RWPE2 (cell line): ENCODE measurements around the gene SLFN12L.

Experiments
- ATAC-seq: fragments of 200-7000 bp; cut with Tn5 transposase; 3 replicates; pipeline ENCODE4 v1.9.1; 2021; ENCODE audit warnings: low read depth
- DNase-seq: peaks from one replicate; pipeline ENCODE4 v3.0.0-alpha.2; 2020; ENCODE audit warnings: low spot score
- H3K27ac ChIP-seq: fragments of 450-650 bp; 2 replicates; pipeline ENCODE4 v1.5.1; 2017; ENCODE audit warnings: mild to moderate bottlenecking; ENCODE audit not compliant: poor library complexity, severe bottlenecking
- H3K27me3 ChIP-seq: fragments of 250-450 bp; sonication (Bioruptor Pico); 2 replicates; pipeline ENCODE4 v1.5.1; 2021; ENCODE audit warnings: mild to moderate bottlenecking, moderate library complexity; ENCODE audit not compliant: insufficient read depth, poor library complexity, severe bottlenecking
- H3K36me3 ChIP-seq: fragments of 250-450 bp; sonication (Bioruptor Pico); 2 replicates; pipeline ENCODE4 v1.5.1; 2020; ENCODE audit warnings: low read depth, mild to moderate bottlenecking, moderate library complexity
- H3K4me1 ChIP-seq: fragments of 250-450 bp; sonication (Bioruptor Pico); 2 replicates; pipeline ENCODE4 v1.5.1; 2021; ENCODE audit warnings: mild to moderate bottlenecking, moderate library complexity; ENCODE audit not compliant: insufficient read depth, poor library complexity, severe bottlenecking
- H3K4me3 ChIP-seq: fragments of 250-450 bp; sonication (Bioruptor Pico); 2 replicates; pipeline ENCODE4 v1.5.1; 2021; ENCODE audit warnings: mild to moderate bottlenecking, moderate library complexity; ENCODE audit not compliant: severe bottlenecking
- H3K9me3 ChIP-seq: fragments of 250-450 bp; sonication (Bioruptor Pico); 2 replicates; pipeline ENCODE4 v1.5.1; 2021; ENCODE audit warnings: mild to moderate bottlenecking, moderate library complexity; ENCODE audit not compliant: severe bottlenecking
- TF ChIP-seq, protein P1 (sequence below): fragments of 450-650 bp; IDR thresholded peaks from one replicate; pipeline ENCODE4 v1.5.1; 2017; ENCODE audit warnings: mild to moderate bottlenecking, moderate library complexity; ENCODE audit not compliant: poor library complexity, severe bottlenecking

SLFN12L gene

GRCh38 chr17:35555691-35556090 is 18.2 kb upstream of the SLFN12L start:
- DNase-seq, result no peak

GRCh38 chr17:35554668-35555067 is 17.2 kb upstream of the SLFN12L start:
- Histone ChIP-seq H3K4me1 (no peaks in the 10 kb centered on the region), H3K27me3 (no peaks in the 10 kb centered on the region), H3K9me3 (no peaks in the 10 kb centered on the region), H3K27ac (no peak overlapping the region), H3K36me3 (no peaks in the 10 kb centered on the region), H3K4me3 (no peak overlapping the region)
- TF ChIP-seq, protein P1, sequence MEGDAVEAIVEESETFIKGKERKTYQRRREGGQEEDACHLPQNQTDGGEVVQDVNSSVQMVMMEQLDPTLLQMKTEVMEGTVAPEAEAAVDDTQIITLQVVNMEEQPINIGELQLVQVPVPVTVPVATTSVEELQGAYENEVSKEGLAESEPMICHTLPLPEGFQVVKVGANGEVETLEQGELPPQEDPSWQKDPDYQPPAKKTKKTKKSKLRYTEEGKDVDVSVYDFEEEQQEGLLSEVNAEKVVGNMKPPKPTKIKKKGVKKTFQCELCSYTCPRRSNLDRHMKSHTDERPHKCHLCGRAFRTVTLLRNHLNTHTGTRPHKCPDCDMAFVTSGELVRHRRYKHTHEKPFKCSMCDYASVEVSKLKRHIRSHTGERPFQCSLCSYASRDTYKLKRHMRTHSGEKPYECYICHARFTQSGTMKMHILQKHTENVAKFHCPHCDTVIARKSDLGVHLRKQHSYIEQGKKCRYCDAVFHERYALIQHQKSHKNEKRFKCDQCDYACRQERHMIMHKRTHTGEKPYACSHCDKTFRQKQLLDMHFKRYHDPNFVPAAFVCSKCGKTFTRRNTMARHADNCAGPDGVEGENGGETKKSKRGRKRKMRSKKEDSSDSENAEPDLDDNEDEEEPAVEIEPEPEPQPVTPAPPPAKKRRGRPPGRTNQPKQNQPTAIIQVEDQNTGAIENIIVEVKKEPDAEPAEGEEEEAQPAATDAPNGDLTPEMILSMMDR, result no peak
- DNase-seq (no peak), ATAC-seq (no peak)

More at GRCh38 chr17:35555691-35556090, 18.2 kb upstream of the SLFN12L start:
- H3K4me3 ChIP-seq, result no peak overlapping the region
- H3K4me1 ChIP-seq, result no peaks in the 10 kb centered on the region
- no peaks in the 10 kb centered on the region for H3K36me3 ChIP-seq
- no peaks in the 10 kb centered on the region for H3K9me3 ChIP-seq
- no peak for ATAC-seq
- H3K27me3 ChIP-seq, result no peaks in the 10 kb centered on the region
- TF ChIP-seq, protein P1, result peak; percentile 36
- no peak overlapping the region for H3K27ac ChIP-seq

DNA sequence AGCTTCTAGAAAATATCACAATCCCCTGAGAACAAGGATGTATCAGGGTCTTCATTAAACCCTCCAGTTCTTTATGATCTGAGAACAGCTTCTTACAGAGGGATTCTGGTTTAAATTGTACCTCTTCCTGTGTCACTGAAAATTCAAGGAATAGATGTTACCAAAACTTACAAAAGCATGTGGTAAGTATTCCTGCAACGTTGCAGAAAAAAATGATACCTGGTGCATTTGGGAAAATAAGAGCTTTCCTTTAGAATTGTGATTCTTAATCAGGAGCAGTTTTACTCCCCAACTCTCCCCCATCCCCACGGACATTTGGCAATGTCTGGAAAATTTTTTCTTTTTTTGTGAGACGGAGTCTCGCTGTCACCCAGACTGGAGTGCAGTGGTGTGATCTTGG is 15.8 kb upstream of the SLFN12L start:
- Histone ChIP-seq H3K36me3 (no peaks in the 10 kb centered on the region), H3K27ac (no peak overlapping the region), H3K4me3 (no peak overlapping the region), H3K4me1 (no peaks in the 10 kb centered on the region), H3K27me3 (peaks cover 9% of the 10 kb centered on the region), H3K9me3 (no peaks in the 10 kb centered on the region)
- DNase-seq (no peak), ATAC-seq (no peak)
- TF ChIP-seq, protein P1, result no peak

- Histone ChIP-seq H3K4me3 (no peak overlapping the region), H3K27me3 (peaks cover 9% of the 10 kb centered on the region), H3K27ac (no peak overlapping the region), H3K36me3 (no peaks in the 10 kb centered on the region), H3K9me3 (no peaks in the 10 kb centered on the region), H3K4me1 (no peaks in the 10 kb centered on the region)
- DNase-seq (no peak), ATAC-seq (no peak)
- TF ChIP-seq, protein P1, result no peak
These were observed 11.5 kb upstream of the SLFN12L start for GRCh38 chr17:35548978-35549377.

- DNase-seq, result no peak
These were observed 10.8 kb upstream of the SLFN12L start for GRCh38 chr17:35548208-35548810.

More at GRCh38 chr17:35548208-35548810, 10.8 kb upstream of the SLFN12L start:
- TF ChIP-seq, protein P1, result no peak
- H3K36me3 ChIP-seq, result no peaks in the 10 kb centered on the region
- H3K27me3 ChIP-seq, result peaks cover 9% of the 10 kb centered on the region
- H3K27ac ChIP-seq, result no peak overlapping the region
- ATAC-seq, result no peak
- H3K4me3 ChIP-seq, result no peak overlapping the region
- no peaks in the 10 kb centered on the region for H3K9me3 ChIP-seq
- H3K4me1 ChIP-seq, result no peaks in the 10 kb centered on the region
